Measurements from ENCODE around the gene MYB.

Gene MYB

DNA sequence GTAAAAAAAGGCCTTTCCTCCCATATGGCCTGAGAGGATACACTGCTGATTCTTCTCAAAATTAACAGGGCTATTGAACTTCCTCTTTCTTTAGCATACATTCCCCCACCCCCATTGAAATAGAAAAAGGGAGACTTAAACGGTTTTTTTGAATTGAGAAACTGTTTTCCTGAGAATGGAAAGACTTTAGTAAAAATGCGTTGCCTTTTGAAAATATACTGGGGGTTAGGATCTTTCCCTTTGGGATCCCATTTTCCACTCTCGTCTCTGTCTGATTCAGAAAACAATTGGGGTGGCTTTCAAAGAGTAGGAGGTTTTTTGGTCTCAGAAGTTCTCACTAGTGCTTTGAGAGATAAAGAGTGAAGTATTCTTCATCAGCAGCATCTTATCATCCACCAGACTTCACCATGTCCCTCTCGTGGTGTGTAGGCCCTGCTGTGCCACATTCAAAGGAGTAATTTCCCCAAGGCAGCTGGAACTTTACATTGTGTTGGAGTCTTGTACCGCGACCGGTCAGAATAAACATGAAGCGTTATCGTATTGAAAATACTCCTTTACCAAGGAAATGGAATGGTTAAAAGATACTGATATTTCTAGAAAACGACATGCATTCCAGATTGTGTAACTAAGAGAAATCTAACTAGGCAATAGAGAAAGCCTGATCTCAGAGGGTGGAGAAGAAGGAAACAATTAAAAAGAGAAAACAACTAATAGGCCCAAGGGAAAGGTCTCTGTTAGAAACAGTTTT is 10.6 kb downstream of the MYB start:
- no peak for DNase-seq

DNA sequence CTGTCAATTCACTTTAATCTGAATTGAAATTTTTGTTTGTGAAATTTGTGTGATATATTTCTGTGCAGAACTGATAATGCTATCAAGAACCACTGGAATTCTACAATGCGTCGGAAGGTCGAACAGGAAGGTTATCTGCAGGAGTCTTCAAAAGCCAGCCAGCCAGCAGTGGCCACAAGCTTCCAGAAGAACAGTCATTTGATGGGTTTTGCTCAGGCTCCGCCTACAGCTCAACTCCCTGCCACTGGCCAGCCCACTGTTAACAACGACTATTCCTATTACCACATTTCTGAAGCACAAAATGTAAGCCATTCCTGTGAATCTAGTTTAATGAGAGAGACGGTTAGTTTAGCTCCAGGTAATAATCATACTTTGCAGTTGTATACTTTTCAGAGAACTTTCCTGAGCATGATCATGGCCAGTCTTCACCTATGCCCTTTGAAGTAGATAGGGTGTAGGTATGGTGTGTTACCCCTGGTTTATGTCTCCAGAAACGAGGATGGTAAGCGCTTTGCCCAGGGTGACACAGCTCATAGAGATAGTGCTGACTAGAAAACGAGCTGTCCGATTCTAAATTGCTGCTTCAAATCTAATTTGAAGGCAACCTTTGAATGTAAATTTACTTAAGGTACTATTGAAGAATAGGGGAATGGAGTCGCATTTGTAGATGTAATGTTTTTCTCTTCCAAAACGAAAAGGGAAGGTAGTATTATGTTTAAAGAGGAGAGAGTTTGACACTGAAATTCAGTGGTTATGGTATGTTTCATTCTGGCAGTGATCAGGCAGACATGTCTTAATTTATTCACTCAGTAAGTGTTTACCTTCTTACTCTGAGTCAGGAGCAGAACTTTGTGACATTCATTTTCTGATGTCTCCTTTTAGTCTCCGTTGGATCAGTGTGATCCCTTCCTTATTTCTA is 11.4 kb downstream of the MYB start:
- no peak for DNase-seq

DNA sequence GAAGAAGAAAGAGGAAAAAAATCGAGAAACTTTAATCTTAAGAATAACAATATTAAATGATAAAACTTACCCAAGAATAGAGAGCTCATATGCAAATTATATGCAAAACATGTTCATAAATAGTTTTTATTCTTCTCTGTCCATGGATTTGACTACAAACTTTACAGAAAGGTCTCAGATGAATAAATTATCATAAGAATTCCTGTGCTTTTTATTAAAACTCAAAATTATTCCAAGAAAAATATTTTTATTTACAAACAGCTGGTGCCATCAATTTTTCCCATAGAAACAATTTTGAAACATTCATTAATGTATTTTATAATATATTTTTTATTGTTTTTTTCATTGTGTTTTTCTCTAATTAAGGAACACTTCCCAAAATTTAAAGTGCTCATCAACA is 12.1 kb downstream of the MYB start:
- no peak for DNase-seq

DNA sequence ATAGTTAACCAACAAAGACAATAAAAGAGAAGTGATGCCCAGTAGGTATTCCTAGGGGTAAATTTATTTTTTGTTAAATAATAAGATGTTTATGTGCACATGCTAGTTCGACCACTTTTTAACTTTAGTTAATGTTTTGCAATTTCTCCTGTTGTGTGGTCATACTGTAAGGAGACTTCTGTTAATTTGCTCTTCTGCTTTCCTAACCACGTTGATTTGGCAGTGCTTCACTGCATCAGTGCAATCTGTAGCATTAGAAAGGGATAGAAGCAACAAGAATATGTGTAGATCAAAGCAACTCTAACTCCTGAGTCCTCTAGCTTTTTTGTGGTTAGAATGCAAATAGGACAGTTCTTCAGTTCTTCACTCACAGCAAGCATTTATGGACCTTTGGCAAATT is 13.9 kb downstream of the MYB start:
- no peak for DNase-seq

GRCh38 chr6:135195522-135195921 is 14.4 kb downstream of the MYB start:
- DNase-seq, result no peak

DNA sequence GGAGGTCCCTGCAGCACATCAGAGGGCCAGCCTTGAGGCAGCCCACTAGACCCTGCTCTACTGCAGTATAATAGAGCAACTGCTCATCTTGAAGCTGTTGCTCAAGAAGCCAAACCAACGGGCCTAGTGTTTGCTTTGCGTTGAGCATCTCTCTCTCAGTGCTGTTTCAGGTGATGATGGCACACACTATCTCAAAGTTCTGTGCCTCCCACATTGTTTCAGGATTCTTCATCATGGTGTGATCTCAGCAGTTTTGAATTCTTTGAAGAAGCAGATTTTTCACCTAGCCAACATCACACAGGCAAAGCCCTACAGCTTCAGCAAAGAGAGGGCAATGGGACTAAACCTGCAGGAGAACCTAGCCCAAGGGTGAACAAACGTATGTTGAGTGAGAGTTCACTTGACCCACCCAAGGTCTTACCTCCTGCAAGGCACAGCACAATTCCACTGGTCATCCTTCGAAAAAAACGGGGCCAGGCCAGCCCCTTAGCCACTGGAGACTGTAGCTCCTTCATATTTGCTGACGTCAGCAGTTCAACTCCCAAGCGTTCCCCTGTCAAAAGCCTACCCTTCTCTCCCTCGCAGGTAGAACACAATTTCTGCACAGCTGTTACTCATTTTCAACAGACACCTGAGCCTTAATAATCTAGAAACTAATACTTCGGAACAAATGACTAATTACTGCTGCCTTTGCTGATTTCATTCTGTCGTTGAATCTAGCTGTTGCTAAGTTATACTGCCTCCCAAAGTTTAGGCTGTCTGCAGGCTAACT is 15.8 kb downstream of the MYB start:
- DNase-seq, result no peak

DNA sequence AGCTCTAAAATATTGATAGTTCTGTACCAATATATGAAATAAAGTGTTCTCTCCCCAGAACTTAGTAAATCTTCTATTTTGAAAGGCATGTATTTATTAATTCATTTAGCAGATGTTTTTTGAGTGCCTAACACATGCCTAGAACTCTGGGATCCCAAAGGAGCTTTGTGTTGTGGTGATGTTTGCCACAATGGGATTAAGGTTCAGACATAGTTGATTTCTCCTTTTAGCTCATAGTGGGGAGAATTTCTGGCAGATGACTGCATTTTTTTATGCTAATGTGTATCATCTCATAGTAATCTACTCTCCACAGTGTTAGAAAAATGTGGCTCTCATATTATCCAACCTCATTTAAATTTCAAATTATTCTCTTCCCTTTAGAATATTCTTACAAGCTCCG is 21.7 kb downstream of the MYB start:
- DNase-seq, result no peak

- no peak for DNase-seq
These were observed 23.8 kb downstream of the MYB start for GRCh38 chr6:135204951-135205350.

DNA sequence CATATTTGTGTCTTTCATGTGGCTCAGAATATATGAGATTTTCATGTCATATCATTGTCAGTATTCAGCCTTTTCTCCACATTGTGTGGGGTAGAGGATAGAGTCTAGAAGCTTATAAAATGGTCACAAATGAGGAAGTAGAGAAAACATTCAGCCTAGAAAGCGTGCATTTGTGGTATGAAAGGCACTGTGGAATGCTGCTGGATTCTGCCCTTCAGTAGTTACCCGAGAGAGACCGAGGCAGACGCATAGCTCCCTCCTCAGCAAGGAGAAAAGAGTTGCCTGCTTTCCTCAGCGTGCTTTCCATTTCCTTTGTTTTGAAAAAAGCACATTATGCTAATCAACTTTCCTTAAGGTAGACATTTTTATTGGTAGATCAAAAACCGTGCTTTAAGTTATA is 28.7 kb downstream of the MYB start:
- DNase-seq, result no peak

GRCh38 chr6:135210632-135211305 is 29.7 kb downstream of the MYB start:
- DNase-seq, result no peak

GRCh38 chr6:135211306-135211702 is 30.2 kb downstream of the MYB start:
- no peak for DNase-seq

- DNase-seq, result no peak
These were observed 31.1 kb downstream of the MYB start for GRCh38 chr6:135212020-135212806.

GRCh38 chr6:135212935-135213334 is 31.8 kb downstream of the MYB start:
- DNase-seq, result no peak

DNA sequence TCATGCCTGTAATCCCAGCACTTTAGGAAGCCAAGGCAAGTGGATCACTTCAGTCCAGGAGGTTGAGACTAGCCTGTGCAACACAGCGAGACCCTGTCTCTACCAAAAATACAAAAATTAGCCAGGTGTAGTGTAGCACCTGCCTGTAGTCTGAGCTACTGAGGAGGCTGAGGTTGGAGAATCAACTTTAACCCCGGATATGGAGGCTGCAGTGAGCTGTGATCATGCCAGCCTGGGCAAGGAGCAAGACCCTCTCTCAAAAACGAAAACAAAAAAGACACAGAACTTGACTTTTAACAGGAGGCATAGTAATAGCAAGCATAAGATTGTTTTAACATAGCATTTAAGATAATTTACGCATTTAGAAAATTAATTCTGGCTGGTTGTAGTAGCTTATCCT is 32.5 kb downstream of the MYB start:
- no peak for DNase-seq

DNA sequence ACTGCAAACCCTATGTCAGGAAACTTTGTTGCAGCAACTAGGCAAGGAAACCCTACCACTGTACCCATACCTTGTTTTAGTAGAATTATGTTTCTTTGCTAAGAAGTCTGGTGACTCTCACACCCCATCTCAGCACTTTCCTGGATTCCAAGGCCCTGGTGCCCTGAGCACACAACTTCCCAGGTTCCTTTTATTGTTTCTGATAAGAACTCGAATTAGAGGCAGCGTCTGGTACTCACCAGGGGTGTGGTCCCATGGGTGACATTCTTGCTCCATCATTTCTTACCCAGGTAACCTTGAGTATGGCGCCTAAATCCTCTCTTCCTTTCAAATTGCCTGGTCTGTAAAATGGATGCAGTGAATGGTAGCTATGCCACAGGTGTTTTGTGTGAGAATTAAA is 34.1 kb downstream of the MYB start:
- DNase-seq, result no peak

- DNase-seq, result no peak
These were observed 34.5 kb downstream of the MYB start for GRCh38 chr6:135215563-135215962.

DNA sequence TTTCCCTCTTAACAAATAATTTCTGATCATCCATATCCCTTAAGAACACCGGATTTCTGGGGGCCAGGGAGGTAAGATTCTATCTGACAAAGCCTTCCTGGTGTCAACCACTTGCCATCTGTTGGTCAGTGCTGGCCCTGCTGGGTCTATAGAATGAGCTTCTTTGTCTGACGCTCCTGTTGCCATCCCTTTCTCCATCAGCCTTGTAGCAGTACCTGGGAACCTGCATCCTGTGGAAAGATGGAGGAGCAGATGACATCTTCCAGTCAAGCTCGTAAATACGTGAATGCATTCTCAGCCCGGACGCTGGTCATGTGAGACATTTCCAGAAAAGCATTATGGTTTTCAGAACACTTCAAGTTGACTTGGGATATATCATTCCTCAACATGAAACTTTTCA is 36.6 kb downstream of the MYB start:
- DNase-seq, result no peak

DNA sequence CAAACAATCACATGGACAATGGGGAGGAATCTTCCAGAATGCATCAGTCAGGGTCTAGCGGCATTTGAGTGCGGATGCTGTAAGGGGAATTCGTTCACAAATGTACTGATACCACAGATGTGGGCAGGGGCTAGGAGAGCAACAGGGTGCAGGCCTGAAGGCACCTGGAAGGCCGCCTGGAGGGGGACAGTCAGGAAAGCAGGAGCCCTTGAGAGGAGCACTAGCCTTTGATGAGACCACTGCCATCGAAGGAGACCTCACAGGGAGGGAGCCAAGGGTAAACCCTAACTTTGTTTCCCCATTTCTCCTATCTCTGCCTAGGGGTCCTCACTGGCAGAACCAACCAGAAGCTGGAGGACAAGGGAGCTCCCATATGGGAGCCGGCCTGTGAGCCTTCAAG is 38.2 kb downstream of the MYB start:
- no peak for DNase-seq

GRCh38 chr6:135221042-135221441 is 39.9 kb downstream of the MYB start:
- no peak for DNase-seq

- no peak for DNase-seq
These were observed 40.4 kb downstream of the MYB start for GRCh38 chr6:135221505-135221904.

DNA sequence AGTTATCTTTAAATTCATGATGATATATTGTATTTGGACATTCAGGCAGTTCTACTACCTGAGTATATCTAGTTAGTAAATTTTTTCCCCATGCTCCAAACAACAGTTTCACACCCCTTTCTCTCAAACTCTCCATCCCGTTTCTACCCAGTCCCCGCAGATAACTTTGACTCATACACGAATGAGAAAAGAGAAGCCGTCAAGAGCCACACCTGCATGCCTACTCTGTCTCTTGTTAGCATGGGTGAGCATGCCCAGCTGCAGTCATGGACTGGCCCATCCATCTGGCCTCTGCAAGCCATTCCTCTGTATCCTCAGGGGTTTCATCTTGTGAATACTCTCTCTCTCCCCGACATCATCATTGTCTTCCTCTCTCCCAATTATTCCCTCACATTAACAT is 41.5 kb downstream of the MYB start:
- DNase-seq, result no peak

- no peak for DNase-seq
These were observed 43.0 kb downstream of the MYB start for GRCh38 chr6:135224037-135224647.
